ENCODE measurements around the gene AKT1. TPM values are rescaled to one million over a fixed set of nuclear protein-coding genes. Genes with fewer than 3 reads are reported as not detected.

The AKT1 gene
- total and polyA plus RNA-seq, 2 of the 13 experiments (the other 11 are each of a cell fraction or from before 2014, with no cell fraction given): 96.2 to 116 TPM

- TF ChIP-seq RERE (CRISPR knock-in tag; IDR thresholded peaks at IDR 0.05; ENCODE audit: low read depth): no peak
- no peak for TF ChIP-seq CBFB (CRISPR knock-in tag; IDR thresholded peaks at IDR 0.05)
- no peak for TF ChIP-seq HNF1A (IDR thresholded peaks at IDR 0.05; ENCODE audit: low read depth)
- no peak for TF ChIP-seq HNF1A (CRISPR knock-in tag; IDR thresholded peaks at IDR 0.05; ENCODE audit: borderline replicate concordance)
- TF ChIP-seq ZNF260 (CRISPR knock-in tag; IDR thresholded peaks at IDR 0.05; ENCODE audit: borderline replicate concordance, low read depth): no peak
- TF ChIP-seq ZNF574 (CRISPR knock-in tag; IDR thresholded peaks at IDR 0.05): peak; percentile 59; the same call in 1 of the 2 replicates
- no peak for TF ChIP-seq ZNF362 (CRISPR knock-in tag; IDR thresholded peaks at IDR 0.05; ENCODE audit: borderline replicate concordance)
- no peak for TF ChIP-seq SIN3B (IDR thresholded peaks at IDR 0.05; ENCODE audit: low read length)
- TF ChIP-seq ZC3H13 (CRISPR knock-in tag; IDR thresholded peaks at IDR 0.05): no peak
- no peak for TF ChIP-seq RCOR2 (CRISPR knock-in tag; IDR thresholded peaks at IDR 0.05)
- peak; percentile 67 for TF ChIP-seq CTCF (CRISPR knock-in tag; IDR thresholded peaks at IDR 0.05)
- no peak for TF ChIP-seq JUN (CRISPR knock-in tag; IDR thresholded peaks at IDR 0.05)
These were observed 68.7 kb downstream of the AKT1 start (continued) for GRCh38 chr14:104726600-104727451.
